Measurements from ENCODE around the gene CD69. TPM values are rescaled to one million over a fixed set of nuclear protein-coding genes. Genes with fewer than 3 reads are reported as not detected.
A peak's percentile ranks its signal among the peaks of the same experiment; 100 is the strongest.

The CD69 gene
- total RNA-seq, result 1 to 10 TPM in 2 of 4 donors, under 1 TPM in 2; 0.47 to 2.6 (median 1.1) TPM

- no peak within 1 kb of the TSS for H3K4me3 ChIP-seq
- no peaks in the 10 kb centered on the region for H3K36me3 ChIP-seq
- peak within 1 kb of the TSS in 1 of 4 donors; percentile 9 for H3K27ac ChIP-seq
- ATAC-seq, result no peak
- no peaks in the 10 kb centered on the region for H3K4me1 ChIP-seq
- WGBS, 2 donors (ENCODE audit: low coverage in 1 of 2), result 40 to 71% methylated on average over 6 of the region's 6 CpGs
- no peak for TF ChIP-seq EP300 (IDR thresholded peaks at IDR 0.05)
- TF ChIP-seq POLR2A (IDR thresholded peaks at IDR 0.05), result peak; percentile 33 to 61
- peak; percentile 20 for TF ChIP-seq POLR2AphosphoS5 (IDR thresholded peaks at IDR 0.05)
- TF ChIP-seq CTCF (IDR thresholded peaks at IDR 0.05), result no peak
- no peaks in the 10 kb centered on the region for H3K9me3 ChIP-seq
- H3K27me3 ChIP-seq, result peaks cover 11% of the 10 kb centered on the region
These were observed at the start of gene CD69 for GRCh38 chr12:9760699-9761418. Gene CD69 (minus strand): TSS chr12:9760901. CDS start chr12:9760820, 81 bp downstream.

- TF ChIP-seq CTCF (IDR thresholded peaks at IDR 0.05), result no peak
- no peak for TF ChIP-seq POLR2A (IDR thresholded peaks at IDR 0.05)
- TF ChIP-seq EP300 (IDR thresholded peaks at IDR 0.05), result no peak
- no peak for TF ChIP-seq POLR2AphosphoS5 (IDR thresholded peaks at IDR 0.05)
These were observed 49.2 kb upstream of the CD69 start for GRCh38 chr12:9809866-9810265.

GRCh38 chr12:9809338-9809737 is 48.6 kb upstream of the CD69 start:
- 38 to 52% methylated on average over 4 of the region's 4 CpGs for WGBS, 2 donors (ENCODE audit: low coverage in 1 of 2)
- H3K4me3 ChIP-seq, result no peak overlapping the region
- ATAC-seq, result no peak

More at GRCh38 chr12:9809866-9810265, 49.2 kb upstream of the CD69 start:
- Histone ChIP-seq H3K27me3 (peaks cover 15% of the 10 kb centered on the region), H3K9me3 (no peaks in the 10 kb centered on the region), H3K4me1 (no peaks in the 10 kb centered on the region), H3K4me3 (no peak overlapping the region), H3K36me3 (no peaks in the 10 kb centered on the region), H3K27ac (no peak overlapping the region)
- no peak for ATAC-seq

GRCh38 chr12:9808504-9808903 is 47.8 kb upstream of the CD69 start:
- Histone ChIP-seq H3K9me3 (no peaks in the 10 kb centered on the region), H3K4me1 (no peaks in the 10 kb centered on the region), H3K27ac (no peak overlapping the region), H3K4me3 (no peak overlapping the region), H3K36me3 (no peaks in the 10 kb centered on the region), H3K27me3 (peaks cover 3% of the 10 kb centered on the region)
- WGBS, 2 donors (ENCODE audit: low coverage in 1 of 2), result 67 to 71% methylated on average over 3 of the region's 3 CpGs
- no peak for ATAC-seq
- TF ChIP-seq EP300 (IDR thresholded peaks at IDR 0.05), result no peak
- no peak for TF ChIP-seq POLR2AphosphoS5 (IDR thresholded peaks at IDR 0.05)
- TF ChIP-seq POLR2A (IDR thresholded peaks at IDR 0.05), result no peak
- TF ChIP-seq CTCF (IDR thresholded peaks at IDR 0.05), result no peak

More at GRCh38 chr12:9809338-9809737, 48.6 kb upstream of the CD69 start:
- Histone ChIP-seq H3K36me3 (no peaks in the 10 kb centered on the region), H3K27ac (no peak overlapping the region), H3K27me3 (peaks cover 12% of the 10 kb centered on the region), H3K9me3 (no peaks in the 10 kb centered on the region), H3K4me1 (no peaks in the 10 kb centered on the region)
- TF ChIP-seq POLR2A (IDR thresholded peaks at IDR 0.05) (no peak), POLR2AphosphoS5 (IDR thresholded peaks at IDR 0.05) (no peak), CTCF (IDR thresholded peaks at IDR 0.05) (no peak), EP300 (IDR thresholded peaks at IDR 0.05) (no peak)

GRCh38 chr12:9806714-9807113 is 46.0 kb upstream of the CD69 start:
- Histone ChIP-seq H3K27me3 (no peaks in the 10 kb centered on the region), H3K36me3 (no peaks in the 10 kb centered on the region), H3K27ac (no peak overlapping the region), H3K4me3 (no peak overlapping the region), H3K9me3 (no peaks in the 10 kb centered on the region), H3K4me1 (no peaks in the 10 kb centered on the region)
- TF ChIP-seq POLR2A (IDR thresholded peaks at IDR 0.05), result no peak
- TF ChIP-seq EP300 (IDR thresholded peaks at IDR 0.05), result no peak
- TF ChIP-seq CTCF (IDR thresholded peaks at IDR 0.05), result no peak
- no peak for TF ChIP-seq POLR2AphosphoS5 (IDR thresholded peaks at IDR 0.05)
- WGBS, 2 donors (ENCODE audit: low coverage in 1 of 2), result 60 to 67% methylated on average over 4 of the region's 4 CpGs
- no peak for ATAC-seq

All from gastroesophageal sphincter (tissue), 4 donors.